Measurements from ENCODE around the gene CORIN.

The CORIN gene

GRCh38 chr4:47837908-47838294 lies at the start of gene CORIN:
Gene CORIN, minus strand, starts transcription at chr4:47838067. Its CDS starts 118 bp downstream, at chr4:47837949.
- no peak for DNase-seq

- DNase-seq: no peak
Observed at GRCh38 chr4:47882228-47882627, 44.4 kb upstream of the CORIN start.

GRCh38 chr4:47879458-47879857 lies 41.6 kb upstream of the CORIN start:
- DNase-seq: no peak

- DNase-seq: no peak
Observed at GRCh38 chr4:47876784-47877546, 39.1 kb upstream of the CORIN start.

- DNase-seq: no peak
Observed at GRCh38 chr4:47876310-47876709, 38.4 kb upstream of the CORIN start.

GRCh38 chr4:47873877-47874541 lies 36.1 kb upstream of the CORIN start:
- DNase-seq: no peak

- no peak for DNase-seq
Observed at GRCh38 chr4:47863486-47863885, 25.6 kb upstream of the CORIN start.

GRCh38 chr4:47862297-47862696 lies 24.4 kb upstream of the CORIN start:
- no peak for DNase-seq

GRCh38 chr4:47860305-47860704 lies 22.4 kb upstream of the CORIN start:
- DNase-seq: no peak

GRCh38 chr4:47858006-47858405 lies 20.1 kb upstream of the CORIN start:
- no peak for DNase-seq

GRCh38 chr4:47856713-47857112 lies 18.8 kb upstream of the CORIN start:
- DNase-seq: no peak

GRCh38 chr4:47855350-47855749 lies 17.5 kb upstream of the CORIN start:
- no peak for DNase-seq

GRCh38 chr4:47852136-47852535 lies 14.3 kb upstream of the CORIN start:
- no peak for DNase-seq

GRCh38 chr4:47849466-47849865 lies 11.6 kb upstream of the CORIN start:
- DNase-seq: no peak

GRCh38 chr4:47848041-47848440 lies 10.2 kb upstream of the CORIN start:
- DNase-seq: no peak

- no peak for DNase-seq
Observed at GRCh38 chr4:47842985-47843384, 5.1 kb upstream of the CORIN start.

GRCh38 chr4:47840291-47840690 lies 2.4 kb upstream of the CORIN start:
- DNase-seq: no peak

- DNase-seq: no peak
Observed at GRCh38 chr4:47839259-47839658, 1.4 kb upstream of the CORIN start.

GRCh38 chr4:47838445-47838844 lies 578 bp upstream of the CORIN start:
- no peak for DNase-seq

GRCh38 chr4:47837094-47837907 lies 566 bp downstream of the CORIN start:
- no peak for DNase-seq

GRCh38 chr4:47836641-47837093 lies 1.2 kb downstream of the CORIN start:
- no peak for DNase-seq

- DNase-seq: no peak
Observed at GRCh38 chr4:47835494-47835893, 2.4 kb downstream of the CORIN start.

GRCh38 chr4:47831026-47831679 lies 6.7 kb downstream of the CORIN start:
- DNase-seq: peak; percentile 15

Data from NCI-H187 treated with DMSO at 0.1 percent for 48 hours (cell line).